Measurements from ENCODE around the gene DPF3.

DPF3 gene

GRCh38 chr14:72636094-72636493, 257.8 kb downstream of the DPF3 start:
- Histone ChIP-seq H3K4ac (ENCODE audit: low read depth, low read length) (no peak overlapping the region), H2BK120ac (ENCODE audit: insufficient read depth, low read length, poor library complexity) (no peak overlapping the region), H3K27ac (ENCODE audit: low read depth, low read length) (no peak overlapping the region), H2BK5ac (ENCODE audit: low read depth, low read length, poor library complexity) (no peak overlapping the region), H4K12ac (ENCODE audit: low read depth, low read length) (no peak overlapping the region), H3K4me1 (ENCODE audit: control insufficient read depth in 1 of 2, insufficient read depth in 2 of 2, low read length in 2 of 2) (no peaks in the 10 kb centered on the region), H2BK12ac (ENCODE audit: low read length) (no peak overlapping the region), H3K4me2 (ENCODE audit: low read length) (no peak overlapping the region), H3K4me3 (ENCODE audit: low read depth, low read length) (no peak overlapping the region), H3K79me1 (ENCODE audit: low read length) (no peaks in the 10 kb centered on the region), H2AK5ac (ENCODE audit: low read length) (no peak overlapping the region), H3K9me3 (ENCODE audit: insufficient read depth, low read depth, low read length) (peaks cover 2% of the 10 kb centered on the region), H3K27me3 (ENCODE audit: insufficient read depth, low read length) (no peaks in the 10 kb centered on the region), H3K18ac (ENCODE audit: low read length) (no peak overlapping the region), H3K23ac (ENCODE audit: low read length) (no peak overlapping the region), H3K79me2 (ENCODE audit: control insufficient read depth, insufficient read depth, low read length, poor library complexity) (no peaks in the 10 kb centered on the region), H3K14ac (ENCODE audit: low read length) (no peak overlapping the region), H4K91ac (ENCODE audit: low read depth, low read length) (no peak overlapping the region), H3K36me3 (ENCODE audit: control insufficient read depth in 1 of 2, insufficient read depth in 2 of 2, low read length in 2 of 2) (no peaks in the 10 kb centered on the region), H3K9ac (ENCODE audit: low read length) (no peak overlapping the region), H4K8ac (ENCODE audit: low read depth, low read length) (no peak overlapping the region), H2AFZ (ENCODE audit: insufficient read depth, low read length, poor library complexity) (no peak overlapping the region)
- DNase-seq, result no peak
- WGBS (ENCODE audit: extremely low coverage, insufficient coverage, insufficient read length), result no CpG with 5 or more reads among the region's 1 CpG

DNA sequence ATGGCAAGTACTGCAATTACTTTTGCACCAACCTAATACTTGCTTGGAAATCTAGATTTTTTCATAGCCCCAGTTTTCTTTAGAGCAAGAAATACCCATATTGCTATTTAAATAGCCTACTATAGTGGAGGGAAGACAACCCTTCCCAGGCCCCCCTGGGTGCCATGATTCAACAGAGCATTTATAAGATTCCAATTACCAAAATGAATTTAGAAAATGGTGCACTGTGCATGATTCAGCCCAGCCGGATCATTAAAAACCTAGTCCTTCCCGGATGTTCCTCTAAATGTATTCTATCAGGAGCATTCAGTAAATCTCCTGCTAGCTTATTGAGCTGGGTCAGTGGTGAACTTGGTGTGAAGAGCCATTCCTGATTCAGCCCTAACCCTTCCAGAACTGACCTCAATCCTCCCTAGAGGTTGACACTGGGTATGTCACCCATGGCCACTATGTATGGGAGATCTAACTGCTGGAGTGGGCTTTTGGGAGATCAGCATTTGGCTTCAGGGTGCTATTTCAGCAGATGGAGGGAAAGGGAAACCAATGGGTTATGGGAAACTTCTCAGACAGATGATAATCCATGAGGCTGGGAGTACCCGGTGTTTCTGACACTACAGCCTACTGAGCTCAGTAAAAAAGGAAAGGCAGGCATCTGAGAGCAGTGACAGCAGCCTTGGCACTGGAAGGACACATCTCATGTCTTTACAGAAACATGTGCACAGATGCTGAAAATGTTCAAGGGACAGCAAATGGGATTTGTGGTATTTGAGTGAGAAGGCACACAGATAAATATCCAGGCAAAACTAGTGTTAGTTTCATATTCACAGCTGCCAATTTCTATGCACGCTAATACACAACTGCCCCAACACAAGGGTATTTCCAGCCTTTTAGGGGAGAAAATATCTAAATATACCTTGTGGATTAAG, 258.9 kb downstream of the DPF3 start:
- no peaks in the 10 kb centered on the region for H3K36me3 ChIP-seq (ENCODE audit: control insufficient read depth in 1 of 2, insufficient read depth in 2 of 2, low read length in 2 of 2)
- no CpG with 5 or more reads among the region's 4 CpGs for WGBS (ENCODE audit: extremely low coverage, insufficient coverage, insufficient read length)
- H3K14ac ChIP-seq (ENCODE audit: low read length), result no peak overlapping the region
- no peak overlapping the region for H2BK120ac ChIP-seq (ENCODE audit: insufficient read depth, low read length, poor library complexity)
- no peak overlapping the region for H2BK12ac ChIP-seq (ENCODE audit: low read length)
- H3K4me3 ChIP-seq (ENCODE audit: low read depth, low read length), result no peak overlapping the region
- no peaks in the 10 kb centered on the region for H3K27me3 ChIP-seq (ENCODE audit: insufficient read depth, low read length)
- H3K79me1 ChIP-seq (ENCODE audit: low read length), result no peaks in the 10 kb centered on the region
- no peak overlapping the region for H2BK5ac ChIP-seq (ENCODE audit: low read depth, low read length, poor library complexity)
- no peaks in the 10 kb centered on the region for H3K4me1 ChIP-seq (ENCODE audit: control insufficient read depth in 1 of 2, insufficient read depth in 2 of 2, low read length in 2 of 2)
- no peak overlapping the region for H2AFZ ChIP-seq (ENCODE audit: insufficient read depth, low read length, poor library complexity)
- H3K23ac ChIP-seq (ENCODE audit: low read length), result no peak overlapping the region
- H3K18ac ChIP-seq (ENCODE audit: low read length), result no peak overlapping the region
- no peak overlapping the region for H3K4ac ChIP-seq (ENCODE audit: low read depth, low read length)
- no peaks in the 10 kb centered on the region for H3K79me2 ChIP-seq (ENCODE audit: control insufficient read depth, insufficient read depth, low read length, poor library complexity)
- H2AK5ac ChIP-seq (ENCODE audit: low read length), result no peak overlapping the region
- H3K4me2 ChIP-seq (ENCODE audit: low read length), result no peak overlapping the region
- H3K9ac ChIP-seq (ENCODE audit: low read length), result no peak overlapping the region
- no peak overlapping the region for H3K27ac ChIP-seq (ENCODE audit: low read depth, low read length)
- peaks cover 2% of the 10 kb centered on the region for H3K9me3 ChIP-seq (ENCODE audit: insufficient read depth, low read depth, low read length)
- H4K12ac ChIP-seq (ENCODE audit: low read depth, low read length), result no peak overlapping the region
- no peak for DNase-seq
- no peak overlapping the region for H4K8ac ChIP-seq (ENCODE audit: low read depth, low read length)
- H4K91ac ChIP-seq (ENCODE audit: low read depth, low read length), result no peak overlapping the region

DNA sequence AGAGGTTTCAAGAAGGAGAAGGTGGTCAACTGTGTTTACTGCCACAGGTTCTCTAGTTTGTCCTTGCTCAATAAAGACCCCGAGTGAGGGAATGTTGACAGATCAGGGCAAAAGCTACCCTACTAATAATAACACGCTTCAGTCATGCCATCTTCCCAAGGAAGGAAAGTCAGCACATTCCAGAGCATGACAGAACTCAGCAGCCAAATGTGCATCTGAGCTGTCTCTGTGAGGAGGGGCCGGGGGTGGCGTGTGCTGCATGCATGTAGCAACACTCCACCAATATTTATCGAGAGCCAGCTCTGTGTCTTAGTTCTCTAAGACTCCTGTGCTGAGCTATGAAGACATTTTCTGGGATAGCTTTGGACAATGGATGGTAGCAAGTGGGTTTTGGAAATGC, 260.4 kb downstream of the DPF3 start:
- H3K27ac ChIP-seq (ENCODE audit: low read depth, low read length), result no peak overlapping the region
- no peak overlapping the region for H3K9ac ChIP-seq (ENCODE audit: low read length)
- no peaks in the 10 kb centered on the region for H3K27me3 ChIP-seq (ENCODE audit: insufficient read depth, low read length)
- no peak overlapping the region for H2BK120ac ChIP-seq (ENCODE audit: insufficient read depth, low read length, poor library complexity)
- WGBS (ENCODE audit: extremely low coverage, insufficient coverage, insufficient read length), result no CpG with 5 or more reads among the region's 5 CpGs
- no peak overlapping the region for H4K8ac ChIP-seq (ENCODE audit: low read depth, low read length)
- no peaks in the 10 kb centered on the region for H3K36me3 ChIP-seq (ENCODE audit: control insufficient read depth in 1 of 2, insufficient read depth in 2 of 2, low read length in 2 of 2)
- no peak overlapping the region for H3K4me3 ChIP-seq (ENCODE audit: low read depth, low read length)
- no peak overlapping the region for H2BK5ac ChIP-seq (ENCODE audit: low read depth, low read length, poor library complexity)
- no peak overlapping the region for H3K18ac ChIP-seq (ENCODE audit: low read length)
- H3K9me3 ChIP-seq (ENCODE audit: insufficient read depth, low read depth, low read length), result no peaks in the 10 kb centered on the region
- no peak overlapping the region for H4K91ac ChIP-seq (ENCODE audit: low read depth, low read length)
- H2BK12ac ChIP-seq (ENCODE audit: low read length), result no peak overlapping the region
- no peaks in the 10 kb centered on the region for H3K4me1 ChIP-seq (ENCODE audit: control insufficient read depth in 1 of 2, insufficient read depth in 2 of 2, low read length in 2 of 2)
- no peaks in the 10 kb centered on the region for H3K79me1 ChIP-seq (ENCODE audit: low read length)
- no peak overlapping the region for H2AFZ ChIP-seq (ENCODE audit: insufficient read depth, low read length, poor library complexity)
- no peak for DNase-seq
- H3K23ac ChIP-seq (ENCODE audit: low read length), result no peak overlapping the region
- H3K4me2 ChIP-seq (ENCODE audit: low read length), result no peak overlapping the region
- no peak overlapping the region for H4K12ac ChIP-seq (ENCODE audit: low read depth, low read length)
- no peak overlapping the region for H3K14ac ChIP-seq (ENCODE audit: low read length)
- H2AK5ac ChIP-seq (ENCODE audit: low read length), result no peak overlapping the region
- no peaks in the 10 kb centered on the region for H3K79me2 ChIP-seq (ENCODE audit: control insufficient read depth, insufficient read depth, low read length, poor library complexity)
- H3K4ac ChIP-seq (ENCODE audit: low read depth, low read length), result no peak overlapping the region

DNA sequence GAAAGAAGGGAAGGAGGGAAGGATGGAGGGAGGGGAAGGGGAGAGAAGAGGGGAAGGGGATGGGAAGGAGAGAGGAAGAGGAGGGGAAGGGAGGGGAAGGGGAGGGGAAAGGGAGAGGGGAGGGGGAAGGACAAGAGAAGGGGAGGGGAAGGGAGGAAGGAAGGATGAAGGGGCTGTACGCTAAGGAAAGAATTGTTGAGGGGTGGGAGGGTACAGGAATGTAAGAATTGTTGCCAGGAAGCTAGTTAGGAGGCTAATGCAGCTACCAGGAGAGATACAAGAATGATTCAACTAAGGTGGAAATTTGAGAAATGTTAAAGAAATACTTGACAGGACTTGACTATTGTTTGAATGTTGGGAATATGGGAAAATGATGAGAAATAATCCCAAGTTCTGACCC, 261.2 kb downstream of the DPF3 start:
- Histone ChIP-seq H3K4me2 (ENCODE audit: low read length) (no peak overlapping the region), H3K9me3 (ENCODE audit: insufficient read depth, low read depth, low read length) (no peaks in the 10 kb centered on the region), H3K79me2 (ENCODE audit: control insufficient read depth, insufficient read depth, low read length, poor library complexity) (no peaks in the 10 kb centered on the region), H4K91ac (ENCODE audit: low read depth, low read length) (no peak overlapping the region), H3K4me3 (ENCODE audit: low read depth, low read length) (no peak overlapping the region), H4K12ac (ENCODE audit: low read depth, low read length) (no peak overlapping the region), H3K9ac (ENCODE audit: low read length) (no peak overlapping the region), H2BK120ac (ENCODE audit: insufficient read depth, low read length, poor library complexity) (no peak overlapping the region), H4K8ac (ENCODE audit: low read depth, low read length) (no peak overlapping the region), H3K14ac (ENCODE audit: low read length) (no peak overlapping the region), H2AFZ (ENCODE audit: insufficient read depth, low read length, poor library complexity) (no peak overlapping the region), H3K79me1 (ENCODE audit: low read length) (no peaks in the 10 kb centered on the region), H3K18ac (ENCODE audit: low read length) (no peak overlapping the region), H3K27me3 (ENCODE audit: insufficient read depth, low read length) (no peaks in the 10 kb centered on the region), H2AK5ac (ENCODE audit: low read length) (no peak overlapping the region), H3K36me3 (ENCODE audit: control insufficient read depth in 1 of 2, insufficient read depth in 2 of 2, low read length in 2 of 2) (no peaks in the 10 kb centered on the region), H3K27ac (ENCODE audit: low read depth, low read length) (no peak overlapping the region), H2BK5ac (ENCODE audit: low read depth, low read length, poor library complexity) (no peak overlapping the region), H3K4me1 (ENCODE audit: control insufficient read depth in 1 of 2, insufficient read depth in 2 of 2, low read length in 2 of 2) (no peaks in the 10 kb centered on the region), H3K4ac (ENCODE audit: low read depth, low read length) (no peak overlapping the region), H3K23ac (ENCODE audit: low read length) (no peak overlapping the region), H2BK12ac (ENCODE audit: low read length) (no peak overlapping the region)
- no peak for DNase-seq
- WGBS (ENCODE audit: extremely low coverage, insufficient coverage, insufficient read length), result no CpG with 5 or more reads among the region's 1 CpG

Data from trophoblast cell (in vitro differentiated cells and primary cell).